Heart left ventricle (tissue), 16 donors: ENCODE data around the gene ITPR2. TPM values are rescaled to one million over a fixed set of nuclear protein-coding genes. Genes with fewer than 3 reads are reported as not detected.

Experiments
- ATAC-seq, 4 donors: fragments of 200-7000 bp; cut with Tn5 transposase; one replicate each; pipeline ENCODE4 v1.9.1; 2020 to 2022; ENCODE audit warnings: moderate library complexity in 4 of 4, mild to moderate bottlenecking in 3 of 4, moderate number of reproducible peaks in 1 of 4
- DNase-seq, 5 donors: peaks; one replicate each; pipeline ENCODE4 v3.0.0-alpha.2; 2020
- H3K27ac ChIP-seq, 12 donors: fragments of 200-600 bp; sonication (generic) in 4 of 12; one replicate each; pipeline versions ENCODE4 v1.5.0 to v1.8.0; 2016 to 2022; ENCODE audit warnings: mild to moderate bottlenecking in 2 of 12
- H3K27me3 ChIP-seq, 9 donors: fragments of 200-600 bp; sonication (generic) in 2 of 9; one replicate each; pipeline versions ENCODE4 v1.5.1 to v1.8.0; 2016 to 2022; ENCODE audit warnings: mild to moderate bottlenecking in 3 of 9
- H3K36me3 ChIP-seq, 9 donors: fragments of 200-600 bp; sonication (generic) in 2 of 9; one replicate each; pipeline versions ENCODE4 v1.5.0 to v1.8.0; 2018 to 2022; ENCODE audit warnings: mild to moderate bottlenecking in 2 of 9
- H3K4me1 ChIP-seq, 12 donors: fragments of 200-600 bp; sonication (generic) in 4 of 12; one replicate each; pipeline versions ENCODE4 v1.5.0 to v1.8.0; 2016 to 2022; ENCODE audit warnings: mild to moderate bottlenecking in 3 of 12
- H3K4me3 ChIP-seq, 12 donors: fragments of 200-600 bp; sonication (generic) in 4 of 12; one replicate each; pipeline versions ENCODE4 v1.5.0 to v1.8.0; 2017 to 2022; ENCODE audit warnings: mild to moderate bottlenecking in 9 of 12, moderate library complexity in 4 of 12
- H3K9me3 ChIP-seq, 12 donors: fragments of 200-600 bp; sonication (generic) in 4 of 12; one replicate each; pipeline versions ENCODE4 v1.5.0 to v1.8.0; 2016 to 2022; ENCODE audit warnings: mild to moderate bottlenecking in 1 of 12
- POLR2A ChIP-seq, 2 donors: fragments of 450-650 bp; IDR thresholded peaks; one replicate each; pipeline ENCODE4 v1.6.1; 2017; ENCODE audit warnings: antibody characterized with exemption in 2 of 2, mild to moderate bottlenecking in 2 of 2, moderate library complexity in 2 of 2
- WGBS, 4 donors: extraction: QIAGEN DNeasy Blood & Tissue Kit in 2 of 4; methylation state at CpG; one replicate each; pipeline versions ENCODE4 v1.1.5 to v1.1.7; 2013 to 2018; 5-methylcytosine and 5-hydroxymethylcytosine counted together
- intact Hi-C, 10 donors: fragments of 100-400 bp; cut with DNase I; formaldehyde crosslinking; loops; one replicate each; pipeline versions ENCODE4 v1.11.1 to v1.14.2; 2022
- polyA plus RNA-seq, 2 donors: library from polyadenylated mRNA; stranded (reverse); fragments of 200-250 nt; gene quantifications; one replicate each; pipeline ENCODE4 v1.2.3, GENCODE V29; 2013
- total RNA-seq, 9 donors: library from RNA; depleted of rRNA in 2 of 9; stranded (reverse); fragments of >200 nt in 2 of 9; fragmentation: NEBNext Ultra II Directional in 3 of 9; extraction: Animal tissue kit (Norgen Biotek cat#: 25700) in 3 of 9; gene quantifications; one replicate each; pipeline versions ENCODE4 v1.1.0 to v1.2.4, GENCODE V29; 2016 to 2023
- TF ChIP-seq, protein P1 (sequence below), 12 donors: fragments of 200-600 bp; sonication (generic) in 4 of 12; IDR thresholded peaks; one replicate each; pipeline versions ENCODE4 v1.5.0 to v1.8.0; 2018 to 2022; ENCODE audit warnings: antibody characterized with exemption in 12 of 12, mild to moderate bottlenecking in 5 of 12
- donor health status: ischemic (EF 13 %, LVEDD 7.1; RV severe dilation, severe dysfunction).
- donor health status: healthy with polysubstance abuse.
- donor health status: DM: no; HTN: yes; CAD: no.
- donor health status: DM: no; HTN: no; CAD: no.
- donor health status: ischemic (EF 25% LVEDD 6.9; RV normal size, moderate dysfunction).
- donor health status: ischemic (EF 25% LVEDD 5.7; RV mildly dilated, moderate dysfunction).
- donor health status: healthy.
- donor health status: DM: yes; HTN: yes; CAD: no.
- donor health status: ischemic (EF 35%, LVEDD 5.7; RV mildly dilated, moderate dysfunction).
- donor health status: nonischemic (EF 11% LVEDD 7.7; RV severe dilation, severe dysfunction).
- donor health status: DM: yes; HTN: yes; CAD: no.
- donor health status: PGD.
- donor health status: ischemic (EF 29% LVEDD 5.4; RV normal size, mild dysfunction).
- donor health status: nonischemic (EF 23%, LVEDD 6.1; RV moderate dilation, normal function).

The ITPR2 gene
- total and polyA plus RNA-seq, 11 donors, result 3.4 to 45.6 (median 11.8) TPM

DNA sequence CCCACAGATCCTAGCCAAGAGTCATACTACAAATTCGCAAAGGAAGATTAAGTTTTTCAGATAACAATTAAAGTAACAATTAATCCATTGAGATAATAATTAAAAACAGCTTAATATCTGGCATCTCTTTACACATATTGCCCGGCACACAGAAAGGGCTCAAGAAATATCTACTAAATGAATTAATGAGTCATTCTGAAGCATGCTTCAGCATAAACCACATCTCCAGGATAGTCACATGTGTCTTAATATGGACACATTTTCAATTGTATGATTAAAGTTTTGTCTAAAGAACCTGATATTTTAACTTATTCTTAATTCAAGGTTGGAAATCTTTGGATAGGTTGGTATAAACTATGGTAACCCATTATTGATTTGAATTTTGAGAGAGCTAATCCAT, 9.6 kb downstream of the ITPR2 start:
- TF ChIP-seq, protein P1, sequence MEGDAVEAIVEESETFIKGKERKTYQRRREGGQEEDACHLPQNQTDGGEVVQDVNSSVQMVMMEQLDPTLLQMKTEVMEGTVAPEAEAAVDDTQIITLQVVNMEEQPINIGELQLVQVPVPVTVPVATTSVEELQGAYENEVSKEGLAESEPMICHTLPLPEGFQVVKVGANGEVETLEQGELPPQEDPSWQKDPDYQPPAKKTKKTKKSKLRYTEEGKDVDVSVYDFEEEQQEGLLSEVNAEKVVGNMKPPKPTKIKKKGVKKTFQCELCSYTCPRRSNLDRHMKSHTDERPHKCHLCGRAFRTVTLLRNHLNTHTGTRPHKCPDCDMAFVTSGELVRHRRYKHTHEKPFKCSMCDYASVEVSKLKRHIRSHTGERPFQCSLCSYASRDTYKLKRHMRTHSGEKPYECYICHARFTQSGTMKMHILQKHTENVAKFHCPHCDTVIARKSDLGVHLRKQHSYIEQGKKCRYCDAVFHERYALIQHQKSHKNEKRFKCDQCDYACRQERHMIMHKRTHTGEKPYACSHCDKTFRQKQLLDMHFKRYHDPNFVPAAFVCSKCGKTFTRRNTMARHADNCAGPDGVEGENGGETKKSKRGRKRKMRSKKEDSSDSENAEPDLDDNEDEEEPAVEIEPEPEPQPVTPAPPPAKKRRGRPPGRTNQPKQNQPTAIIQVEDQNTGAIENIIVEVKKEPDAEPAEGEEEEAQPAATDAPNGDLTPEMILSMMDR (IDR thresholded peaks at IDR 0.05), result no peak
- no peak for TF ChIP-seq POLR2A (IDR thresholded peaks at IDR 0.05)
- no peak for DNase-seq
- H3K27ac ChIP-seq, result no peak overlapping the region
- H3K4me3 ChIP-seq, result no peak overlapping the region
- ATAC-seq, result no peak
- no peaks in the 10 kb centered on the region for H3K27me3 ChIP-seq
- H3K36me3 ChIP-seq, result peaks cover 0 to 5% (median 0%) of the 10 kb centered on the region in 9 donors
- no peaks in the 10 kb centered on the region for H3K9me3 ChIP-seq
- WGBS, 4 donors, result 83 to 88% (median 86%) methylated on average over 2 of the region's 2 CpGs
- intact Hi-C loops, result loop anchor here in 1 of 10 donors (10.0 kb wide), 1 partner anchor 89 kb away; no protein-coding TSS in a partner anchor
- peaks cover 0 to 32% (median 2%) of the 10 kb centered on the region in 12 donors for H3K4me1 ChIP-seq

DNA sequence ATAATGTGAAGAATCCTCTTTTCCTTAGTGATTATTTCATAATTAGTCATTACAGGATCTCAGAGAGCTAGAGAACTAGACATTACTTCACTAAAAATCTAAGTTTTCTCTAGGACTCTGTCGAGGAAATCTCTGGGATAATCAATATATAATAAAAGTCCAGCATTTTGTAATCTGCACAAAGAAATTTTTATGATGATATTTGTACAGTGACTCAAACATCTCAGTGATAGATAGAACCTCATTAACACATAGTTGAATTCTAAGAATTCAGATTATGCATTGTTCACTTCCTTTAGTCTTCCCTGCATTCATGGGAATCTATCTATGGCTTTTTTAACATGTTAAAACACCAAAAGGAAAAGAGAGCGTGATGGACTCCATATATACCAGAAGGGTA, 11.0 kb downstream of the ITPR2 start:
- intact Hi-C loops, result loop anchor here in 1 of 10 donors (10.0 kb wide), 1 partner anchor 87 kb away; no protein-coding TSS in a partner anchor
- H3K36me3 ChIP-seq, result peaks cover 0 to 5% (median 0%) of the 10 kb centered on the region in 9 donors
- H3K4me3 ChIP-seq, result no peak overlapping the region
- no peak for ATAC-seq
- no peaks in the 10 kb centered on the region for H3K27me3 ChIP-seq
- WGBS, 4 donors, result 91 to 96% (median 95%) methylated on average over 2 of the region's 2 CpGs
- DNase-seq, result no peak
- peaks cover 0 to 28% (median 3%) of the 10 kb centered on the region in 12 donors for H3K4me1 ChIP-seq
- H3K9me3 ChIP-seq, result no peaks in the 10 kb centered on the region
- TF ChIP-seq, protein P1 (IDR thresholded peaks at IDR 0.05), result no peak
- TF ChIP-seq POLR2A (IDR thresholded peaks at IDR 0.05), result no peak
- peak overlapping the region in 1 of 12 donors; percentile 47 for H3K27ac ChIP-seq

DNA sequence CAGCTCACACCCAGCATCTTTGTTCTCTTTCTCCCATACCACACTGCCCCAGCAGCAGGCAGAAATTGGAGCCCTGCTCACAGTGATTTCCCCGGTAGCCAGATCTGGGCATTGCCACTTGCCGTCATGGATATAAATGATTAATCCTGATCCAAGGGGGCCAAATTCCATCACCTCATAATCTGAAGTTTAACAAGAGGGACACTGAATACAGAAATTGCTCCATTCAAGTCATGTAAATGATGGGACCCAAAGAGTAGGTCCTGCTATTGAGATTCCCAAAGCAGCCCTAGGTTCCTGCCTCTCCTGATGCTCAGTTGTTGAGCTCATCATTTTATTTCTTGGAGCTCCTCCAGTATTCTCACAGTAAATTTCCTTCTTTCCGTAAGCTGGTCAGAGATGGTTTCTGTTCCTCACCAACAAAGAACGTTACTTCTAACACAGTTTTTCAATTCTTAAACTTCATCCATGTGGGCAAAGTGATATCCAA, 11.7 kb downstream of the ITPR2 start:
- H3K4me3 ChIP-seq, result no peak overlapping the region
- WGBS, 4 donors, result 63 to 77% (median 73%) methylated on average over 4 of the region's 4 CpGs

DNA sequence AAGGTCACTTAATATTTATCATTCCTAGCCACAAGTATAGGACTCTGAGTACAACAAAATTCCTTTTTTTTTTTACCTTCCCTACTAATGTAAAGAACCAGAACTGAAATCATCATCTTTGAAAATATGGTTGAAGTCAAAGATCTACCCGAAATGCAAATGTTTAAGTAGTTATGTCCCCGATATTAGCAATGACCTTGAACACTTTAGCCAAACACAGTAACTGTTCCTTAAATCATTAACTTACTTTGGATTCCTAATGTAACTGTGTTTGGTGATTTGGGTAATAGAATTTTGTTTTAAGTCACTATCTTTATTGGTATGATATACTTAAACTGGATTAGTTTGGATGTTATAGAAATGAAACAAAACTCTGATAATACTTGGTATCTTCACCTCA, 14.4 kb downstream of the ITPR2 start:
- no peaks in the 10 kb centered on the region for H3K27me3 ChIP-seq
- intact Hi-C loops, result no loop called here
- peaks cover 0 to 28% (median 4%) of the 10 kb centered on the region in 12 donors for H3K4me1 ChIP-seq
- no peak for TF ChIP-seq POLR2A (IDR thresholded peaks at IDR 0.05)
- TF ChIP-seq, protein P1 (IDR thresholded peaks at IDR 0.05), result no peak
- H3K36me3 ChIP-seq, result no peaks in the 10 kb centered on the region
- no peak overlapping the region for H3K27ac ChIP-seq
- H3K9me3 ChIP-seq, result no peaks in the 10 kb centered on the region
- ATAC-seq, result no peak
- H3K4me3 ChIP-seq, result no peak overlapping the region
- 93 to 96% (median 95%) methylated on average over 2 of the region's 2 CpGs for WGBS, 4 donors
- DNase-seq, result no peak

More for the DNA sequence above, 11.7 kb downstream of the ITPR2 start:
- intact Hi-C loops, result loop anchor here in 1 of 10 donors (10.0 kb wide), 1 partner anchor 86 kb away; no protein-coding TSS in a partner anchor
- Histone ChIP-seq H3K36me3 (peaks cover 0 to 5% (median 0%) of the 10 kb centered on the region in 9 donors), H3K9me3 (no peaks in the 10 kb centered on the region), H3K4me1 (peaks cover 0 to 28% (median 3%) of the 10 kb centered on the region in 12 donors), H3K27ac (peak overlapping the region in 2 of 12 donors; percentile 40 to 47), H3K27me3 (no peaks in the 10 kb centered on the region)
- no peak for DNase-seq
- peak in 2 of 4 donors; percentile 57 to 71 for ATAC-seq
- no peak for TF ChIP-seq POLR2A (IDR thresholded peaks at IDR 0.05)
- TF ChIP-seq, protein P1 (IDR thresholded peaks at IDR 0.05), result no peak
